ENCODE results near the gene TMEM184A. TPM values are rescaled to one million over a fixed set of nuclear protein-coding genes. Genes with fewer than 3 reads are reported as not detected.

Gene TMEM184A
- total and polyA plus RNA-seq, 2 donors (not counting 3 experiments of a cell fraction or from before 2014, with no cell fraction given): 0.48 TPM; not detected in 1

DNA sequence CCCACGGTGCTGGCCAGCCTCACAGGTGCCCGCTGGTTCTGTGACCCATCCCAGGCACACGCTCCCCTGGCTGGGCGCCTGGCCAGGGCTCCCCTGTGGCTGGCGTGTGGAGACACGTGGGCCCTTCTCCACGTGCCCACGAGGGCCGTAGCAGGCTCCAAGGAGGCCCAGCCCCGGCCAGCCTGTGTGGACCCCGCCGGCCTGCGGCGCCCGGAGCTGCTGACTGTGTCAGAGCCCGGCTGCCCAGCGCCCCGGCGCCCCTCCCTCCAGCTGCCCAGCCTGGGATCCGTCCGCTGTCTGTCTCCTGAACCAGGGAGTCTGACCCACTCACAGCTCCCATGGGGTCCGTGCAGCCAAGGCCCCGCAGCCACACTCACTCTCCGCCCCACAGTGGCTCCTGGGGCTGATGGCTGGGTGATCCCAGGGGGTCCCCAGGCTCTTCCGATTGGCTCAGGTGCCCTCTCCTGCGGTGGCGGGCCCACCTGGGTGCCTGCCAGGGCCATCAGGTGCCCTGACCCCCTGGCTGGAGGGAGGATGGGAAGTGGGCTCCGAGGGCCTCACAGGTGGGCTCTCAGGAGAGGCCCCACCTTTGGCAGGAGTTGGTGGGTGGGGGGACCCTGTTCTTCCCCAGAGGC lies 9.6 kb downstream of the TMEM184A start:
- Histone ChIP-seq H3K36me3 (ENCODE audit: control insufficient read depth in 2 of 2, extremely low read depth in 1 of 2, insufficient read depth in 2 of 2, low read length in 2 of 2) (peaks cover 2 to 11% of the 10 kb centered on the region in 2 experiments), H3K9me1 (replicated peaks; ENCODE audit: control insufficient read depth, extremely low read depth, insufficient read depth, low read length) (no peaks in the 10 kb centered on the region), H3K4me3 (replicated peaks in 1 of 3; ENCODE audit: insufficient read depth in 1 of 3, low read depth in 1 of 3, low read length in 3 of 3) (no peak overlapping the region), H3K27me3 (ENCODE audit: control insufficient read depth in 2 of 2, insufficient read depth in 2 of 2, low read length in 2 of 2) (no peaks in the 10 kb centered on the region), H3K9me3 (replicated peaks; ENCODE audit: control insufficient read depth, insufficient read depth, low read length) (no peaks in the 10 kb centered on the region), H3K4me2 (ENCODE audit: insufficient read depth, low read length) (no peak overlapping the region), H3K4me1 (ENCODE audit: control insufficient read depth, extremely low read depth, insufficient read depth, low read length) (no peaks in the 10 kb centered on the region), H3K79me2 (ENCODE audit: control insufficient read depth, insufficient read depth, low read length) (no peaks in the 10 kb centered on the region), H4K20me1 (replicated peaks; ENCODE audit: control insufficient read depth, extremely low read depth, insufficient read depth, low read length) (no peaks in the 10 kb centered on the region), H3K27ac (ENCODE audit: insufficient read depth, low read depth, low read length) (no peak overlapping the region), H2AFZ (ENCODE audit: low read depth, low read length) (no peak overlapping the region), H3K9ac (replicated peaks; ENCODE audit: extremely low read depth, insufficient read depth, low read length) (no peak overlapping the region)
- FAIRE-seq (no peak), DNase-seq (ENCODE audit: low read depth, low spot score) (no peak)
- ChIA-PET POLR2A (interaction anchor here (1.1 kb wide), 1 partner anchor 12 kb away, joined by 3 read pairs; no protein-coding TSS in a partner anchor), CTCF (no interaction called here)
- dilution Hi-C loops (cut with MboI; ENCODE audit: extremely low pct_ligation_motif_present, low sequenced_read_pairs) (no loop called here), intact Hi-C loops (cut with micrococcal nuclease) (no loop called here)
- TF ChIP-seq EZH2 (IDR thresholded peaks at IDR 0.05; ENCODE audit: borderline replicate concordance, low read depth, low read length, severe bottlenecking) (no peak), JUN (IDR thresholded peaks at IDR 0.05; ENCODE audit: borderline replicate concordance, insufficient read depth, insufficient read length, low read depth) (no peak), FOS (IDR thresholded peaks at IDR 0.05; ENCODE audit: borderline replicate concordance, insufficient read depth, low read length) (no peak), MYC (IDR thresholded peaks at IDR 0.05; ENCODE audit: low read depth, low read length) (no peak), POLR2A (IDR thresholded peaks at IDR 0.05; ENCODE audit: low read depth, low read length) (no peak), POLR2AphosphoS5 (IDR thresholded peaks at IDR 0.05; ENCODE audit: insufficient read depth, low read depth, low read length) (no peak), GATA2 (IDR thresholded peaks at IDR 0.05; ENCODE audit: insufficient read depth, insufficient read length, low read depth, low read length) (no peak)
- TF ChIP-seq, protein P1, sequence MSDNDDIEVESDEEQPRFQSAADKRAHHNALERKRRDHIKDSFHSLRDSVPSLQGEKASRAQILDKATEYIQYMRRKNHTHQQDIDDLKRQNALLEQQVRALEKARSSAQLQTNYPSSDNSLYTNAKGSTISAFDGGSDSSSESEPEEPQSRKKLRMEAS (IDR thresholded peaks at IDR 0.05; ENCODE audit: insufficient read depth, insufficient read length): no peak
- TF ChIP-seq, protein P2, sequence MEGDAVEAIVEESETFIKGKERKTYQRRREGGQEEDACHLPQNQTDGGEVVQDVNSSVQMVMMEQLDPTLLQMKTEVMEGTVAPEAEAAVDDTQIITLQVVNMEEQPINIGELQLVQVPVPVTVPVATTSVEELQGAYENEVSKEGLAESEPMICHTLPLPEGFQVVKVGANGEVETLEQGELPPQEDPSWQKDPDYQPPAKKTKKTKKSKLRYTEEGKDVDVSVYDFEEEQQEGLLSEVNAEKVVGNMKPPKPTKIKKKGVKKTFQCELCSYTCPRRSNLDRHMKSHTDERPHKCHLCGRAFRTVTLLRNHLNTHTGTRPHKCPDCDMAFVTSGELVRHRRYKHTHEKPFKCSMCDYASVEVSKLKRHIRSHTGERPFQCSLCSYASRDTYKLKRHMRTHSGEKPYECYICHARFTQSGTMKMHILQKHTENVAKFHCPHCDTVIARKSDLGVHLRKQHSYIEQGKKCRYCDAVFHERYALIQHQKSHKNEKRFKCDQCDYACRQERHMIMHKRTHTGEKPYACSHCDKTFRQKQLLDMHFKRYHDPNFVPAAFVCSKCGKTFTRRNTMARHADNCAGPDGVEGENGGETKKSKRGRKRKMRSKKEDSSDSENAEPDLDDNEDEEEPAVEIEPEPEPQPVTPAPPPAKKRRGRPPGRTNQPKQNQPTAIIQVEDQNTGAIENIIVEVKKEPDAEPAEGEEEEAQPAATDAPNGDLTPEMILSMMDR (IDR thresholded peaks at IDR 0.05; ENCODE audit: extremely low read depth in 1 of 2, insufficient read depth in 1 of 2, low read depth in 1 of 2, low read length in 2 of 2): no peak
- BruUV-seq (replicated peaks): no TSS peak

Data from endothelial cell of umbilical vein (primary cell).